GM06990 (cell line): ENCODE measurements around the gene TEX2.

Source experiments
- DNase-seq: peaks from one replicate; pipeline ENCODE4 v3.0.0-alpha.2; 2011; ENCODE audit not compliant: insufficient read length; ENCODE audit errors: extremely low read depth
- H3K27me3 ChIP-seq: replicated peaks from 2 replicates; pipeline ENCODE4 v1.6.0; 2011; ENCODE audit warnings: low read length; ENCODE audit not compliant: control insufficient read depth, insufficient read depth
- H3K36me3 ChIP-seq: 2 replicates; pipeline ENCODE4 v1.5.1; 2011; ENCODE audit warnings: low read length; ENCODE audit not compliant: control insufficient read depth, insufficient read depth
- H3K4me3 ChIP-seq: replicated peaks from 2 replicates; pipeline ENCODE4 v1.5.1; 2011; ENCODE audit warnings: low read depth, mild to moderate bottlenecking, control low read depth, low read length
- CTCF ChIP-seq: IDR thresholded peaks from 2 replicates; pipeline ENCODE4 v1.5.1; 2011; ENCODE audit warnings: low read length, control low read depth, mild to moderate bottlenecking, inconsistent platforms; ENCODE audit not compliant: insufficient read depth, poor library complexity, severe bottlenecking

The TEX2 gene

DNA sequence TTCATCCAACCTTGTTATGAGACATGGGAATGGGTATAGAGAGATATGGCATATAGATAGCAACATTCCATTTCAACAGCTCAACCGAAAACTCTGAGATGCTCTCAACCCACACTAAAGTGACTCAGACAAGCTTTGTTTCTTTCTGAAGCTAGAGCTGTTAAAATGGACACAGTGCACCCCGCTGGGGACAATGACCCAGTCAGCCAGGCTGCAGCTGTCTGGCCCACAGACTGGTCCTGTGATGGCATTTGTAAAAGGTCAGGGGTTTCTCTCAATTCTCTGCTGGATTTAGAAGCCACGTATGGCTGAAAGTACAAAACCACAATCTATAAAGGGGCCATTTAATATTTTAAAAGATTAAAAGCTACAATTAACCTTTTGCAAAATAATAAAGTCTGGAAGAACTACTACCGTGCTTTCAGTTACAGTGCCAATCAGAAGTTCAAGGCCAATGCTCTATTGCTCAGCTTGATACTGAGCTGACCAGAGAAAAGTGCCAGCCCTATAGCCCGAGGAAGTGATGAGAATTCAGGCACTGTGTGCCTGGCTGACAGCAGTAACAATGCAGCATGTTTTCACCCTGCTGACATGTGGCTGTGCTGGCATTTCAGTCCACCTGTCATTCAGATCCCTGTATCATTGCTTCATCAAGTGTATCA, 60.2 kb downstream of the TEX2 start:
- DNase-seq = no peak
- TF ChIP-seq CTCF = no peak
- Histone ChIP-seq H3K27me3 (no peaks in the 10 kb centered on the region), H3K4me3 (no peak overlapping the region), H3K36me3 (no peaks in the 10 kb centered on the region)

DNA sequence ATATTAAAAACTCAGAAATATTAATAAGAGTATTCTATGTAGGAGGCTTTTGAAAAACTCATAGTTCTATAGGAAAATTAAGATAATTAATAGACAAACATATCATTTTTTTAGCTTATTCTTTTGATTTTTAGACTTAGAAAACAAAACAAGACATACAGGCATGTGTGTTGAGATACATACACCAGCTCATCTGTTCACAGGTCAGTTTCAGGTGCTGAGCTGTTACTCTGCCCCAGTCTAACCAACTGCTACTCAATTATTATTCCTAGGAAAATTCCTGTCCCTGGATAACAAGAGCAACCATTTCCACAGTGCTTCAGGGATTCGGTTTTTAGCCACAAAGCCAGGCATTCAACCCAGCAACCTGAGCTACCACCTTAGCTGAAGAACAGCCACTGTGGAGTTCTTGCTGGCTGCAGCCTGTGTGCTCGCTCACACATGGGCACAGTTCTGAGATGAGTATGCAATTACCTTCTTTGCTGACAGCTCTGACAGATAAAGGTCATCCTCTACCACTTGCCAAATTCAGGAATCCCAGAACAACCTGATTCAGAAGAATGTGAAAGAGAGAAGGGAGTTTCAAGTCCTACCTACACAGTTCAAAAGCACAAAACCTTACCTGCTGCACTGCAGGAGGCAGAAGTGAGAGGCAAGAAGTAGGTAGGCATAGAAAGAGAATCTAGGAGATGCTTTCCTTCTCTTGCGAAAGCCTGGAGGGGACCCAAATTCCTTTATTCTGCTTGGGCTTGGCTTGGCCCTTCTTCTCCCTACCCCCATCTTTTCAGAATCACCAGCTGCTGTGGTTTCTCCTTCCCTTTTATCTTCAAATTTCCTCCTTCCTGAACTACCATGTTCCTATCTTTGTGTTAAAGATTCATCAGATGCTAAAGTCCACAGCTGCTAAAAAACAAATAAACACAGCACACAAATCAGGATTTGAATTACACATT, 62.7 kb downstream of the TEX2 start:
- no peaks in the 10 kb centered on the region for H3K27me3 ChIP-seq
- H3K36me3 ChIP-seq = no peaks in the 10 kb centered on the region
- DNase-seq = no peak
- no peak overlapping the region for H3K4me3 ChIP-seq
- peak; percentile 10 for TF ChIP-seq CTCF

- Histone ChIP-seq H3K4me3 (no peak overlapping the region), H3K36me3 (no peaks in the 10 kb centered on the region), H3K27me3 (no peaks in the 10 kb centered on the region)
- no peak for TF ChIP-seq CTCF
- DNase-seq = no peak
Observed at GRCh38 chr17:64198331-64199090, 64.5 kb downstream of the TEX2 start.

DNA sequence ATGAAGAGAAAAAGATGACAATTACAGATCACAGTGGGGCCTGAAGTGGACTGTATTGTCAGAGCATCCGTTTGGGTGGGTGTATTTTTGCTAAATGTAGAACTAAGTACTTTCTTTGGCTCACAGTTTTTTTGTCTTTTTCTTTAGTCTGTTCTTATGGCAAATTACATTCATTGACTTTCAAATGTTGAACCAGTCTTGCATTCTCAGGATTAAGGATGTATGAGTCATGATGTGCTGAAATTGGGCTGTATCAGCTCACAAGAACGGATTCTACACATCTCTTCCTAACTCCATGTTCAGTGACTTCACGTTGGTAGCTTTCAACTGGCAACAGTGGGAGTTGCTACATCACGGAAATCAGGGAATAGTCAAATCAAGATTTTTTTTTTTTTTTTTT, 66.5 kb downstream of the TEX2 start:
- TF ChIP-seq CTCF = no peak
- H3K36me3 ChIP-seq = peaks cover 2% of the 10 kb centered on the region; the same call in 1 of the 2 replicates
- no peaks in the 10 kb centered on the region for H3K27me3 ChIP-seq
- H3K4me3 ChIP-seq = no peak overlapping the region
- no peak for DNase-seq

DNA sequence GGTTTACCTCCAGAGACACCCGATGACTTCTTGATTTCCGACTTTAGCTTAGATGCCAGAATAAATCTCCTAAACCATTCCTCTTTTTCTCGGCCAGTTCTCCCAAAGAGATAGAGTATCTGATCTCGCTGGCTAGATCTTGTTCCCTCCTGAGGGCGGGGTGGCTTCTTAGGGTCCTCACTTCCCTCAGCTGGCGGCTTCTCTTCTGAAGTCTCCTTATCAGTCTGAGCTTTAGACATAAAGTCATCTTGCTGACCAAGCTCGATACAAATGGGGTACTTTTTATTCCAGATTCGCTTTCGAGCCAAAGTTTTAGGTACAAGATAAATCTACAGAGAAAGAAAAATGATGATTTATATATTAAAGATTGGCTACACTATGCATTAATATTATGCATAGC, 69.5 kb downstream of the TEX2 start:
- Histone ChIP-seq H3K36me3 (peaks cover 2% of the 10 kb centered on the region; the same call in 1 of the 2 replicates), H3K4me3 (no peak overlapping the region), H3K27me3 (no peaks in the 10 kb centered on the region)
- no peak for DNase-seq
- no peak for TF ChIP-seq CTCF
